Lung (tissue), 12 donors: Measurements from ENCODE around the gene TBC1D22A. TPM values are rescaled to one million over a fixed set of nuclear protein-coding genes. Genes with fewer than 3 reads are reported as not detected.

Experiments used
- ATAC-seq: fragments of 200-7000 bp; cut with Tn5 transposase; one replicate; pipeline ENCODE4 v1.9.1; 2020; ENCODE audit warnings: moderate number of reproducible peaks; ENCODE audit not compliant: insufficient read depth, low FRiP score
- DNase-seq, 3 donors: peaks; one replicate each; pipeline ENCODE4 v3.0.0-alpha.2; 2013 to 2017
- H3K27ac ChIP-seq, 2 donors: one replicate each; pipeline ENCODE4 v1.5.1; 2013; ENCODE audit warnings: mild to moderate bottlenecking in 2 of 2, moderate library complexity in 2 of 2, control low read depth in 1 of 2, inconsistent platforms in 1 of 2, low read depth in 1 of 2, low read length in 1 of 2
- H3K27me3 ChIP-seq, 3 donors: one replicate each; pipeline ENCODE4 v1.5.1; 2013; ENCODE audit warnings: low read length in 2 of 3; ENCODE audit not compliant: control insufficient read depth in 3 of 3, insufficient read depth in 3 of 3
- H3K36me3 ChIP-seq, 4 donors: one replicate each; pipeline ENCODE4 v1.5.1; 2013; ENCODE audit warnings: low read length in 4 of 4, mild to moderate bottlenecking in 1 of 4, moderate library complexity in 1 of 4; ENCODE audit not compliant: control insufficient read depth in 4 of 4, insufficient read depth in 4 of 4
- H3K4me1 ChIP-seq, 5 donors: one replicate each; pipeline ENCODE4 v1.5.1; 2013; ENCODE audit warnings: low read length in 5 of 5, mild to moderate bottlenecking in 2 of 5, moderate library complexity in 1 of 5; ENCODE audit not compliant: control insufficient read depth in 5 of 5, insufficient read depth in 5 of 5
- H3K4me3 ChIP-seq: one replicate; pipeline ENCODE4 v1.5.1; 2013; ENCODE audit warnings: mild to moderate bottlenecking, control low read depth, moderate library complexity
- H3K9ac ChIP-seq, 2 donors: one replicate each; pipeline ENCODE4 v1.5.1; 2013; ENCODE audit warnings: low read length in 2 of 2, control low read depth in 1 of 2; ENCODE audit not compliant: insufficient read depth in 1 of 2
- H3K9me3 ChIP-seq, 4 donors: one replicate each; pipeline ENCODE4 v1.5.1; 2013; ENCODE audit warnings: low read length in 3 of 4, mild to moderate bottlenecking in 1 of 4, moderate library complexity in 1 of 4; ENCODE audit not compliant: control insufficient read depth in 4 of 4, insufficient read depth in 3 of 4
- CTCF ChIP-seq: IDR thresholded peaks from 2 replicates; pipeline ENCODE4 v1.5.1; 2012; ENCODE audit warnings: mild to moderate bottlenecking; ENCODE audit errors: control extremely low read depth, extremely low read depth
- WGBS, 2 donors: extraction: QIAGEN DNeasy Blood & Tissue Kit; methylation state at CpG; one replicate each; pipeline ENCODE4 v1.1.7; 2013; 5-methylcytosine and 5-hydroxymethylcytosine counted together
- polyA plus RNA-seq, 2 donors: library from polyadenylated mRNA; stranded (reverse); fragments of 200-250 nt; gene quantifications; one replicate each; pipeline ENCODE4 v1.2.1, GENCODE V29; 2013
- total RNA-seq, 2 donors: library from RNA; depleted of rRNA in 1 of 2; stranded (reverse); fragments of >200 nt in 1 of 2; gene quantifications; one replicate each; pipeline ENCODE4 v1.2.1, GENCODE V29; 2014 to 2021
- donor health status: control.
- donor health status: control.
- donor health status: Bipolar disorder and iron deficiency.
- donor health status: healthy.
- donor health status: DM: yes; HTN: yes; CAD: no.

Gene TBC1D22A
- total and polyA plus RNA-seq, 4 donors = 20.2 to 38.4 (median 21.0) TPM

GRCh38 chr22:46740910-46741780 lies 21.3 kb upstream of the TBC1D22A start:
- TF ChIP-seq CTCF = no peak

GRCh38 chr22:46741974-46742519 lies 20.4 kb upstream of the TBC1D22A start:
- peak overlapping the region in 1 of 2 donors; percentile 94 for H3K27ac ChIP-seq
- H3K36me3 ChIP-seq = no peaks in the 10 kb centered on the region
- H3K27me3 ChIP-seq = no peaks in the 10 kb centered on the region
- H3K4me1 ChIP-seq = peaks cover 0 to 11% (median 4%) of the 10 kb centered on the region in 5 donors
- WGBS, 2 donors = 85 to 88% methylated on average over 6 of the region's 6 CpGs
- DNase-seq (no peak), ATAC-seq (no peak)
- no peak overlapping the region for H3K4me3 ChIP-seq
- no peaks in the 10 kb centered on the region for H3K9me3 ChIP-seq
- H3K9ac ChIP-seq = no peak overlapping the region
- no peak for TF ChIP-seq CTCF

More at GRCh38 chr22:46740910-46741780, 21.3 kb upstream of the TBC1D22A start:
- WGBS, 2 donors = 94 to 96% methylated on average over 14 of the region's 14 CpGs
- ATAC-seq (no peak), DNase-seq (no peak)
- H3K9me3 ChIP-seq = no peaks in the 10 kb centered on the region
- no peaks in the 10 kb centered on the region for H3K27me3 ChIP-seq
- H3K27ac ChIP-seq = peak overlapping the region in 1 of 2 donors; percentile 94
- H3K4me3 ChIP-seq = no peak overlapping the region
- no peak overlapping the region for H3K9ac ChIP-seq
- H3K36me3 ChIP-seq = no peaks in the 10 kb centered on the region
- peaks cover 3 to 20% (median 8%) of the 10 kb centered on the region in 5 donors for H3K4me1 ChIP-seq

- H3K4me1 ChIP-seq = peaks cover 0 to 10% (median 4%) of the 10 kb centered on the region in 5 donors
- WGBS, 2 donors = 76 to 85% methylated on average over 6 of the region's 6 CpGs
- no peak overlapping the region for H3K9ac ChIP-seq
- no peak overlapping the region for H3K4me3 ChIP-seq
- TF ChIP-seq CTCF = no peak
- DNase-seq (no peak), ATAC-seq (no peak)
- H3K36me3 ChIP-seq = no peaks in the 10 kb centered on the region
- no peak overlapping the region for H3K27ac ChIP-seq
- no peaks in the 10 kb centered on the region for H3K9me3 ChIP-seq
- H3K27me3 ChIP-seq = no peaks in the 10 kb centered on the region
Observed at GRCh38 chr22:46742576-46743221, 19.8 kb upstream of the TBC1D22A start.
